HepG2 (cell line): Measurements from ENCODE around the gene POLA2. TPM values are rescaled to one million over a fixed set of nuclear protein-coding genes. Genes with fewer than 3 reads are reported as not detected.

Experiments
- FUBP1 ChIP-seq: sonication (generic); formaldehyde crosslinking; IDR thresholded peaks from 2 replicates; pipeline ENCODE4 v1.5.1; 2020; ENCODE audit warnings: missing genetic modification reagents, mild to moderate bottlenecking, borderline replicate concordance
- GATA4 ChIP-seq: sonication (generic); IDR thresholded peaks from 2 replicates; pipeline ENCODE4 v1.6.1; 2016; ENCODE audit warnings: antibody characterized with exemption, low read depth, borderline replicate concordance
- HOXD1 ChIP-seq: sonication (generic); formaldehyde crosslinking; IDR thresholded peaks from 2 replicates; pipeline ENCODE4 v1.5.0; 2020; ENCODE audit warnings: missing genetic modification reagents
- LRRFIP1 ChIP-seq: sonication (generic); formaldehyde crosslinking; conservative IDR thresholded peaks from 2 replicates; pipeline ENCODE4 v1.4.0; 2020; ENCODE audit warnings: missing genetic modification reagents
- MAFK ChIP-seq, 2 experiments: IDR thresholded peaks in 1 of 2; conservative IDR thresholded peaks in 1 of 2; 2 replicates each; pipeline ENCODE4 v1.6.1; 2011; ENCODE audit warnings: improper control_type of control experiment in 2 of 2, low read length in 2 of 2
- PBX3 ChIP-seq: sonication (generic); formaldehyde crosslinking; IDR thresholded peaks from 2 replicates; pipeline ENCODE4 v1.8.1; 2023; ENCODE audit warnings: missing genetic modification reagents, inconsistent platforms, borderline replicate concordance
- PCBP1 ChIP-seq: fragments of 200-400 bp; formaldehyde crosslinking; IDR thresholded peaks from 2 replicates; pipeline ENCODE4 v1.6.1; 2017; ENCODE audit warnings: mild to moderate bottlenecking, low read depth, low read length, borderline replicate concordance
- PRDM4 ChIP-seq: sonication (generic); formaldehyde crosslinking; IDR thresholded peaks from 2 replicates; pipeline ENCODE4 v1.9.0; 2021; ENCODE audit warnings: missing genetic modification reagents, borderline replicate concordance
- ZBED4 ChIP-seq: sonication (generic); formaldehyde crosslinking; IDR thresholded peaks from 2 replicates; pipeline ENCODE4 v1.4.0; 2020; ENCODE audit warnings: missing genetic modification reagents, borderline replicate concordance
- ZFP36L1 ChIP-seq: sonication (generic); formaldehyde crosslinking; IDR thresholded peaks from 2 replicates; pipeline ENCODE4 v1.8.0; 2022; ENCODE audit warnings: mild to moderate bottlenecking, missing genetic modification reagents, moderate library complexity
- ZNF260 ChIP-seq: sonication (generic); formaldehyde crosslinking; IDR thresholded peaks from 2 replicates; pipeline ENCODE4 v1.4.0; 2020; ENCODE audit warnings: missing genetic modification reagents, low read depth, mild to moderate bottlenecking, borderline replicate concordance
- ZNF33A ChIP-seq: sonication (generic); formaldehyde crosslinking; IDR thresholded peaks from 2 replicates; pipeline ENCODE4 v1.5.1; 2020; ENCODE audit warnings: missing genetic modification reagents, mild to moderate bottlenecking, moderate library complexity, borderline replicate concordance
- ZNF549 ChIP-seq: sonication (generic); formaldehyde crosslinking; IDR thresholded peaks from 2 replicates; pipeline ENCODE4 v1.5.0; 2020; ENCODE audit warnings: missing genetic modification reagents
- polyA plus RNA-seq, 8 experiments: library from polyadenylated mRNA; depleted of rRNA in 3 of 8; stranded (reverse) in 7 of 8; unstranded in 1 of 8; fragments of >200 nt; fragmentation: Illumina TruSeq in 4 of 8; extraction: Trizol in 4 of 8; gene quantifications; 2 replicates each; pipeline versions ENCODE4 v1.2.1 to v1.2.3, GENCODE V29; 2011 to 2016; ENCODE audit warnings: low read depth in 4 of 8, missing spikeins in 1 of 8, mixed read lengths in 1 of 8; ENCODE audit not compliant: insufficient read depth in 1 of 8
- total RNA-seq, 5 experiments: library from RNA; depleted of rRNA; stranded (reverse); fragments of >200 nt; fragmentation: Illumina TruSeq; extraction: Trizol; gene quantifications; 2 replicates each; pipeline ENCODE4 v1.2.3, GENCODE V29; 2016; ENCODE audit warnings: low read depth in 1 of 5

Gene POLA2
- total and polyA plus RNA-seq, 2 of the 13 experiments (the other 11 are each of a cell fraction or from before 2014, with no cell fraction given): 9.7 to 15.6 TPM

GRCh38 chr11:65261591-65262380 is at the start of gene POLA2 (continued):
- TF ChIP-seq LRRFIP1 (CRISPR knock-in tag): no peak
- TF ChIP-seq PRDM4 (CRISPR knock-in tag): no peak; the same call in 1 of the 2 replicates
- no peak for TF ChIP-seq ZFP36L1
- no peak for TF ChIP-seq ZNF33A
- TF ChIP-seq PCBP1: no peak
- no peak for TF ChIP-seq FUBP1 (CRISPR knock-in tag)
- TF ChIP-seq ZNF549: no peak
- no peak for TF ChIP-seq ZNF260
- TF ChIP-seq PBX3 (CRISPR knock-in tag): no peak
- no peak for TF ChIP-seq MAFK (conservative IDR thresholded peaks at IDR 0.05 in 1 of 2, IDR thresholded peaks at IDR 0.05 in 1 of 2; ENCODE audit: low read length in 2 of 2)
- no peak for TF ChIP-seq GATA4
- no peak; the same call in 1 of the 2 replicates for TF ChIP-seq ZBED4
- TF ChIP-seq HOXD1: no peak
